ENCODE results near the gene MCC.

DNA sequence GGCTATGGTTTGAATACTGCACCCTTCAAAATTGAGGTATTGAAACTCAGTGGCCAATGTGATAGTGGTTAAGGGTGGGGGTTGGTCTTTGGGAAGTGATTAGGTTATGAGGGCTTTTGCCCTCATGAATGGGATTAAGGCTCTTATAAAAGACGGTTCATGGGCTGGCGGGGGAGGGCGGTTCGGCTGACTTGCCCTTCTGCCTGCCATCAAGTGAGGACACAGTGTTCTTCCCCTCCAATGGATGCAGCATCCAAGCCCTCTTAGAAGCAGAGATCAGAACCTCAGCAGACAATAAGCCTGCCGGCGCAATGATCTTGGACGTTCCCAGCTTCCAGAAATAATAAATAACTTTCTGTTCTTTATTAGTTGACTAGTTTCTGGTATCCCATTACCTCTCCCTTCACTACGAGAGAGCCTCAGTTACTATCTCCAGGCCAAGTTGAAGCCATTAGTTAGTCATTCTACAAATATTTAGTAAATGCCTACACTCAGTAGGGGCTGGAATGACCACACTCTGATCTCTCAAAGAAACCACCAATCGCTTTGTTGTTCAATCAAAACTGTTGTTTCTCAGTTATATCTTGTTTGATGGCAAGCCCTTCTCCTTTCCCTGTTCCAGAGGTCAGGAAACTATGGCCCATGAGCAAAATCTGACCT is 272.7 kb downstream of the MCC start:
- TF ChIP-seq POLR2A (IDR thresholded peaks at IDR 0.05; ENCODE audit: low read depth, low read length) (no peak), POLR2AphosphoS5 (IDR thresholded peaks at IDR 0.05; ENCODE audit: low read depth, low read length) (no peak), TAF1 (IDR thresholded peaks at IDR 0.05; ENCODE audit: low read depth, low read length) (no peak), PAX5 (IDR thresholded peaks at IDR 0.05; ENCODE audit: insufficient read depth, low read length, severe bottlenecking) (no peak)

Data from GM12891 (cell line).